Loucy (cell line): ENCODE data around the gene DDA1.
A peak's percentile ranks its signal among the peaks of the same experiment; 100 is the strongest.

Source experiments
- H2AFZ ChIP-seq: fragments of 200-600 bp; sonication (generic); 2 replicates; pipeline ENCODE4 v1.6.0; 2016; ENCODE audit warnings: antibody characterized with exemption, mild to moderate bottlenecking, low read length, moderate library complexity
- H3F3A ChIP-seq: fragments of 200-600 bp; 2 replicates; pipeline ENCODE4 v1.6.0; 2016; ENCODE audit warnings: antibody characterized with exemption, low read depth, mild to moderate bottlenecking
- H3K27me3 ChIP-seq: fragments of 200-600 bp; sonication (generic); 2 replicates; pipeline ENCODE4 v1.6.1; 2014; ENCODE audit warnings: low read length, mild to moderate bottlenecking; ENCODE audit not compliant: insufficient read depth, poor library complexity, severe bottlenecking
- H3K36me3 ChIP-seq: fragments of 200-600 bp; sonication (generic); 2 replicates; pipeline ENCODE4 v1.6.1; 2016; ENCODE audit warnings: low read length; ENCODE audit not compliant: insufficient read depth
- H3K4me1 ChIP-seq: fragments of 200-600 bp; sonication (generic); 2 replicates; pipeline ENCODE4 v1.5.1; 2014; ENCODE audit warnings: low read length, mild to moderate bottlenecking; ENCODE audit not compliant: insufficient read depth, poor library complexity, severe bottlenecking
- H3K4me2 ChIP-seq: fragments of 200-600 bp; sonication (generic); 2 replicates; pipeline ENCODE4 v1.6.0; 2014; ENCODE audit warnings: antibody characterized with exemption, low read length, low read depth, mild to moderate bottlenecking; ENCODE audit not compliant: poor library complexity, severe bottlenecking
- H3K4me3 ChIP-seq: fragments of 200-600 bp; sonication (generic); 2 replicates; pipeline ENCODE4 v1.5.1; 2014; ENCODE audit warnings: low read length, mild to moderate bottlenecking, mixed read lengths; ENCODE audit not compliant: poor library complexity, severe bottlenecking
- H3K79me2 ChIP-seq: fragments of 200-600 bp; sonication (generic); 2 replicates; pipeline ENCODE4 v1.6.1; 2014; ENCODE audit warnings: low read length; ENCODE audit not compliant: insufficient read depth
- H3K9ac ChIP-seq: fragments of 200-600 bp; sonication (generic); 2 replicates; pipeline ENCODE4 v1.6.0; 2014; ENCODE audit warnings: mild to moderate bottlenecking, low read depth, low read length, moderate library complexity; ENCODE audit not compliant: poor library complexity, severe bottlenecking
- H3K9me2 ChIP-seq: fragments of 200-600 bp; sonication (generic); replicated peaks from 2 replicates; pipeline ENCODE4 v1.6.1; 2016; ENCODE audit warnings: low read depth, low read length, mixed read lengths
- H3K9me3 ChIP-seq: fragments of 200-600 bp; sonication (generic); 2 replicates; pipeline ENCODE4 v1.6.1; 2014; ENCODE audit warnings: mild to moderate bottlenecking, antibody characterized with exemption, low read length, low read depth; ENCODE audit not compliant: insufficient read depth
- H4K20me1 ChIP-seq: fragments of 200-600 bp; sonication (generic); 2 replicates; pipeline ENCODE4 v1.6.0; 2014; ENCODE audit warnings: antibody characterized with exemption, low read length, mild to moderate bottlenecking; ENCODE audit not compliant: insufficient read depth, poor library complexity, severe bottlenecking
- EZH2phosphoT487 ChIP-seq: fragments of 200-600 bp; IDR thresholded peaks from 2 replicates; pipeline ENCODE4 v1.6.1; 2018; ENCODE audit warnings: antibody characterized with exemption, mild to moderate bottlenecking, moderate library complexity, borderline replicate concordance
- TF ChIP-seq, protein P1 (sequence below): fragments of 200-600 bp; sonication (generic); conservative IDR thresholded peaks from 2 replicates; pipeline ENCODE4 v1.5.1; 2014; ENCODE audit warnings: mild to moderate bottlenecking, antibody characterized with exemption, low read length

Gene DDA1

DNA sequence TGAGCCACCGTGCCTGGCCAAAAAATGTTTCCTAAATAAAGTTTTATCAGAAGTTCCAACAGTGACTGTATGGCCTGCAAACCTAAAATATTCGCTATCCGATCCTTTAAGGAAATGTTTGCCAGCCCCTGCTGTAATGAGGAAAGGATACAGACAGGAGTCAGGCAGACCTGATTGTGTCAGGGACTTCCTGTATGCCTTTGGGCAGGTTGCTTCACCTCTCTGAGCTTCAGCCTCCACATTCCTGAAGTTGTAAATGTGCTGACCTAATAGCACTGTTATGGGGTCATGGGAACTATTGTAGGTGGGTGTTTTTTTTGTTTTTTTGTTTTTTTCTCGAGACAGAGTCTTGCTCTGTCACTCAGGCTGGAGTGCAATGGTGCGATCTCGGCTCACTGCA lies 12.4 kb upstream of the DDA1 start:
- H3K4me3 ChIP-seq, result no peak overlapping the region
- H3K4me2 ChIP-seq, result no peak overlapping the region
- peaks cover 1% of the 10 kb centered on the region for H3K4me1 ChIP-seq
- no peaks in the 10 kb centered on the region for H3K36me3 ChIP-seq
- H3K9ac ChIP-seq, result no peak overlapping the region
- H4K20me1 ChIP-seq, result no peaks in the 10 kb centered on the region
- peaks cover 12% of the 10 kb centered on the region; the same call in 1 of the 2 replicates for H3K79me2 ChIP-seq
- no peaks in the 10 kb centered on the region for H3K27me3 ChIP-seq
- TF ChIP-seq, protein P1, sequence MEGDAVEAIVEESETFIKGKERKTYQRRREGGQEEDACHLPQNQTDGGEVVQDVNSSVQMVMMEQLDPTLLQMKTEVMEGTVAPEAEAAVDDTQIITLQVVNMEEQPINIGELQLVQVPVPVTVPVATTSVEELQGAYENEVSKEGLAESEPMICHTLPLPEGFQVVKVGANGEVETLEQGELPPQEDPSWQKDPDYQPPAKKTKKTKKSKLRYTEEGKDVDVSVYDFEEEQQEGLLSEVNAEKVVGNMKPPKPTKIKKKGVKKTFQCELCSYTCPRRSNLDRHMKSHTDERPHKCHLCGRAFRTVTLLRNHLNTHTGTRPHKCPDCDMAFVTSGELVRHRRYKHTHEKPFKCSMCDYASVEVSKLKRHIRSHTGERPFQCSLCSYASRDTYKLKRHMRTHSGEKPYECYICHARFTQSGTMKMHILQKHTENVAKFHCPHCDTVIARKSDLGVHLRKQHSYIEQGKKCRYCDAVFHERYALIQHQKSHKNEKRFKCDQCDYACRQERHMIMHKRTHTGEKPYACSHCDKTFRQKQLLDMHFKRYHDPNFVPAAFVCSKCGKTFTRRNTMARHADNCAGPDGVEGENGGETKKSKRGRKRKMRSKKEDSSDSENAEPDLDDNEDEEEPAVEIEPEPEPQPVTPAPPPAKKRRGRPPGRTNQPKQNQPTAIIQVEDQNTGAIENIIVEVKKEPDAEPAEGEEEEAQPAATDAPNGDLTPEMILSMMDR, result no peak
- no peak for TF ChIP-seq EZH2phosphoT487
- no peaks in the 10 kb centered on the region for H3F3A ChIP-seq
- H3K9me3 ChIP-seq, result 0 out of 2 replicates have a peak, but pooled peaks cover 2% of the 10 kb centered on the region
- no peaks in the 10 kb centered on the region for H3K9me2 ChIP-seq
- no peak overlapping the region for H2AFZ ChIP-seq

DNA sequence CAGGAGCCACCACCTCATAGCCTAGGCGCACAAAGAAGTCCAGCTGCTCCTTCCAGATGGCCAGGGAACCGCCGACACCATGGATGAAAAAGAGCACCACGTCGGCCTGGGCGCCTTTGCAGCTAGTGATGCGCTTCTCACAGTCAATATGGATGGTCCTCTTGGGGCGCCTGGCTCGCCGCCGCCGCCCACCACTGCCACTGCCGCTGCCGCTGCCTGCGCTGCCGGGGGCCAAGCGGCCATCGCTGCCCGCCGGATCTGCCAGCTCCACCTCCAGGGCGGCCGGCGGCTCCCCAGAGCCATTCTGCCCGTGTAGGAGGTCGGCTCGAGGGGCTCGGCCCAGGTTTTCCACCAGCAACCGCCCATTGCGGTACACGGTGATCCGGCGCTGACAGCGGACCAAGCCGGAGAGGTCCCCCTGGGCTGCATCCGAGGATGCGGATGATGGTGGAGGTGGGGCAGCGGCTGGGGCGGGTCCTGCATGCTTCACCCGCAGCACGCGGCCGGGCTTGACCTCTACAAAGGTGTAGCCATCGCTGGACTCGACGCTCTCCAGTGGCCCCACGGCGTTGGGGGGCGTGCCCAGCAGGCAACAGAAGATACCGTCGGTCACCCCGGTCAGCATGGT lies 8.3 kb upstream of the DDA1 start:
- H3K4me2 ChIP-seq, result peak overlapping the region; percentile 5
- no peaks in the 10 kb centered on the region for H3K36me3 ChIP-seq
- no peak overlapping the region for H3K4me3 ChIP-seq
- no peaks in the 10 kb centered on the region for H4K20me1 ChIP-seq
- no peak for TF ChIP-seq EZH2phosphoT487
- TF ChIP-seq, protein P1, result no peak
- peaks cover 20% of the 10 kb centered on the region for H3K79me2 ChIP-seq
- H3K27me3 ChIP-seq, result no peaks in the 10 kb centered on the region
- H3K9me2 ChIP-seq, result no peaks in the 10 kb centered on the region
- H3F3A ChIP-seq, result peaks cover 9% of the 10 kb centered on the region; the same call in 1 of the 2 replicates
- peaks cover 21% of the 10 kb centered on the region for H3K4me1 ChIP-seq
- H3K9ac ChIP-seq, result no peak overlapping the region
- H2AFZ ChIP-seq, result no peak overlapping the region
- H3K9me3 ChIP-seq, result 0 out of 2 replicates have a peak, but pooled peaks cover 2% of the 10 kb centered on the region

DNA sequence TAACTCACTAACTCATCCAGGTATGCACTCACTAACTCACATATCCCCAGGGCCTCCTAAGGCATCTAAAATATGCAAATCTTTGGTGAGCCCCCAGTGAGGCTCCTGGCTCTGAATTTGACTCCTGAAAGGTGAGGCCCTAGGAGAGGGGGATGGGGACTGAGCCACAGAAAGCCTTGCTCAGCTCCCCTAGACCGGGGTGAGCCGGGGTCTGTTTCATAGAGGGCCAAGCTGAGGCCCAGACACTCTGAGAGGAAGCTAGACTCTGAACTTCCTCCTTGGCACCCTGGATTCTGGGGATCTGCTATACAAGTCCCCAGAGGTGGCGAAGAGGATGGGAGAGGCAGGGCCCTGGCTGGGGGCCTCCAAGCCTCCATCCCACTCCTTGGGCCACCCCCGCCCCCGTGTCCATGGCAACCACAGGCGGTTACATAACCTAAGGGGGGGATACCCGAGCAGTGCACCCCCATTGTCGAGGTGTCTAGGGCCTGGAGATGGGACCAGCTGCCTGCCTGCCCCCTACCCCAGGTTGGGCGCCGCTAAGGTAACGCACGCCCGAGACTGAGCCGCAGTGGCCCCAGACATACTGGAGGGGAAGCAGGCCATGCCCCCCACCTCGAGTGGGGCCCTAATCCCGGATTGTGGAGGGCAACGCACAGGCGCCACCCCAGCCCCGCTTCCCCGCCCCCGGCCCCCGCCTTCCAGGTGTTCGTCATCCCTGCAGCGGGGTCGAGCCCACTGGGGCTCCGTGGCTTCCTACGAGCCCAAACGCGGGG lies 6.8 kb upstream of the DDA1 start:
- Histone ChIP-seq H3K36me3 (no peaks in the 10 kb centered on the region), H3K4me2 (peak overlapping the region; percentile 83), H3K79me2 (peaks cover 33% of the 10 kb centered on the region), H3K4me1 (peaks cover 26% of the 10 kb centered on the region), H4K20me1 (no peaks in the 10 kb centered on the region), H3K27me3 (no peaks in the 10 kb centered on the region), H2AFZ (peak overlapping the region; percentile 77), H3F3A (peaks cover 9% of the 10 kb centered on the region; the same call in 1 of the 2 replicates), H3K9ac (peak overlapping the region; percentile 83), H3K9me2 (no peaks in the 10 kb centered on the region), H3K9me3 (0 out of 2 replicates have a peak, but pooled peaks cover 2% of the 10 kb centered on the region), H3K4me3 (peak overlapping the region; percentile 77)
- no peak for TF ChIP-seq EZH2phosphoT487
- TF ChIP-seq, protein P1, result no peak
